Activated naive CD8-positive, alpha-beta T cell (primary cell): ENCODE measurements around the gene VWA8.

Experiments used
- H3K27ac Mint-ChIP-seq: one replicate; pipeline ENCODE4 v1.8.0; 2021; ENCODE audit warnings: mixed read lengths
- H3K27me3 Mint-ChIP-seq: one replicate; pipeline ENCODE4 v1.8.0; 2021; ENCODE audit warnings: mixed read lengths
- H3K36me3 Mint-ChIP-seq: one replicate; pipeline ENCODE4 v1.8.0; 2021; ENCODE audit warnings: mixed read lengths
- H3K4me1 Mint-ChIP-seq: one replicate; pipeline ENCODE4 v1.8.0; 2021; ENCODE audit warnings: low read depth, mixed read lengths
- H3K4me3 Mint-ChIP-seq: one replicate; pipeline ENCODE4 v1.8.0; 2021; ENCODE audit warnings: mild to moderate bottlenecking, mixed read lengths
- H3K9me3 Mint-ChIP-seq: one replicate; pipeline ENCODE4 v1.8.0; 2021; ENCODE audit warnings: low read depth, mixed read lengths

Gene VWA8

GRCh38 chr13:41960637-41961465, at the start of gene VWA8:
Gene VWA8 (minus strand): TSS chr13:41961109. CDS start chr13:41961015, 94 bp downstream.
- Mint-ChIP-seq H3K36me3 (peaks cover 8% of the 10 kb centered on the region), H3K4me1 (peaks cover 55% of the 10 kb centered on the region), H3K4me3 (peak within 1 kb of the TSS; percentile 90)

GRCh38 chr13:42009057-42009456, 48.1 kb upstream of the VWA8 start:
- Mint-ChIP-seq H3K27ac (no peak overlapping the region), H3K4me1 (no peaks in the 10 kb centered on the region), H3K4me3 (no peak overlapping the region), H3K27me3 (no peaks in the 10 kb centered on the region), H3K9me3 (no peaks in the 10 kb centered on the region), H3K36me3 (no peaks in the 10 kb centered on the region)

More at GRCh38 chr13:41960637-41961465, at the start of gene VWA8:
- H3K27me3 Mint-ChIP-seq = peaks cover 4% of the 10 kb centered on the region
- no peaks in the 10 kb centered on the region for H3K9me3 Mint-ChIP-seq
- H3K27ac Mint-ChIP-seq = peak within 1 kb of the TSS; percentile 97

DNA sequence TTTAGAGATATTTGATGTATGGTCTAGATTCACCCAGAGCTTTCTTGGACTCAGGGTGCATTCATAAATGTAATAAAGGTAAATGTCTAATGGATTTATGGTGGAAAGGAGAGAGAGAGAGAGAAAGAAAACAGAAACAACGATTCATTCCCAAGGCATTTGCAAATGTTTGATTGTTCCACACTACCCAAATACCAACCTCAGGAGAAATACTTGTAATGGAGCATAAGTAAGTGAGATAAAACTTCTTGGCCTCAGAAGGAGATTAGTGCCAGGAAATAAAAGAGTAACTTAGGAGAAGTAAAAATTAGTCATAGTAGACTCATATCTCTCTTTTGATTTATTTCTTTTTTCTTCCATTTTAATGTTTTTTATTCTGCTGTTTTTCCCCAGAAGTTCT, 46.9 kb upstream of the VWA8 start:
- no peaks in the 10 kb centered on the region for H3K9me3 Mint-ChIP-seq
- H3K36me3 Mint-ChIP-seq = no peaks in the 10 kb centered on the region
- H3K27me3 Mint-ChIP-seq = no peaks in the 10 kb centered on the region
- no peak overlapping the region for H3K27ac Mint-ChIP-seq
- H3K4me3 Mint-ChIP-seq = no peak overlapping the region
- no peaks in the 10 kb centered on the region for H3K4me1 Mint-ChIP-seq

DNA sequence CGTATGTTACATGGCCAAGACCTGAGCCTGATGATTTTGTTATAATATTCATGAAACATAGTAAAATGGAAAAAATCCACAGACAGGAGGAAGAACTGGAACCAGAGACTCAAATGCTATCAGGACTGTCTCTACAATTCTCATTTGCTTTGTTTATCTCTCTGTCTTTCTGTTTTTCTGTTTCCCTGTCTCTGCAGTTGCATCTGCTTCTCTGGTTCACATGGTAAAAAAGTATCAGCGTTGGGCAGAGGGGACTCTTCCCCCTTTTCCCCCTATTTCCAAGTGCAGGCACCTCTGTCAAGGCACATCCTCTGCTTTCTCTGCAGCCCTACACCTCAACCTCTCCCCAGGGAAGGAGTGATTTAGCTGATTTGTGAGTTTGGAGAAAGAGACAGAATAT, 41.2 kb upstream of the VWA8 start:
- Mint-ChIP-seq H3K27ac (no peak overlapping the region), H3K9me3 (no peaks in the 10 kb centered on the region), H3K27me3 (peaks cover 2% of the 10 kb centered on the region), H3K4me1 (no peaks in the 10 kb centered on the region), H3K36me3 (no peaks in the 10 kb centered on the region), H3K4me3 (no peak overlapping the region)

GRCh38 chr13:42001580-42001979, 40.7 kb upstream of the VWA8 start:
- Mint-ChIP-seq H3K27ac (no peak overlapping the region), H3K36me3 (no peaks in the 10 kb centered on the region), H3K4me1 (no peaks in the 10 kb centered on the region), H3K4me3 (no peak overlapping the region), H3K9me3 (no peaks in the 10 kb centered on the region), H3K27me3 (peaks cover 2% of the 10 kb centered on the region)

- H3K27me3 Mint-ChIP-seq = peaks cover 2% of the 10 kb centered on the region
- H3K27ac Mint-ChIP-seq = no peak overlapping the region
- peaks cover 4% of the 10 kb centered on the region for H3K4me1 Mint-ChIP-seq
- H3K36me3 Mint-ChIP-seq = no peaks in the 10 kb centered on the region
- H3K4me3 Mint-ChIP-seq = no peak overlapping the region
- no peaks in the 10 kb centered on the region for H3K9me3 Mint-ChIP-seq
Measured at GRCh38 chr13:42000846-42001245, 39.9 kb upstream of the VWA8 start.

DNA sequence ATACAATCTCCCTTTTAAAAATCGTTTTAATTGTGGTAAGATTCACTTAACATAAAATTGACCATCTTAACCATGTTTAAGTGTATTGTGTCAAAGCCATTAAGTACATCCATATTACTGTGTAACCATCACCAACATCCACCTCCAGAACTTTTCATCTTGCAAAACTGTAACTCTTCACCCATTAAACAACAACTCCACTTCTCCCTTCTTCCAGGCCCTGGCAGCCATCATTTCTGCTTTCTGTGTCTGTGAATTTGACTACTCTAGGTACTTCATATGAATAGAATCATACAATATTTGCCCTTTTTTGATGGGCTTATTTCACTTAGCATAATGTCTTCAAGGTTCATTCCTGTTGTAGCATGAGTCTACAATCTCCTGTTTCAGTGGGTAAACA, 36.5 kb upstream of the VWA8 start:
- no peaks in the 10 kb centered on the region for H3K9me3 Mint-ChIP-seq
- no peak overlapping the region for H3K27ac Mint-ChIP-seq
- H3K27me3 Mint-ChIP-seq = peaks cover 2% of the 10 kb centered on the region
- H3K36me3 Mint-ChIP-seq = no peaks in the 10 kb centered on the region
- peaks cover 7% of the 10 kb centered on the region for H3K4me1 Mint-ChIP-seq
- H3K4me3 Mint-ChIP-seq = no peak overlapping the region

DNA sequence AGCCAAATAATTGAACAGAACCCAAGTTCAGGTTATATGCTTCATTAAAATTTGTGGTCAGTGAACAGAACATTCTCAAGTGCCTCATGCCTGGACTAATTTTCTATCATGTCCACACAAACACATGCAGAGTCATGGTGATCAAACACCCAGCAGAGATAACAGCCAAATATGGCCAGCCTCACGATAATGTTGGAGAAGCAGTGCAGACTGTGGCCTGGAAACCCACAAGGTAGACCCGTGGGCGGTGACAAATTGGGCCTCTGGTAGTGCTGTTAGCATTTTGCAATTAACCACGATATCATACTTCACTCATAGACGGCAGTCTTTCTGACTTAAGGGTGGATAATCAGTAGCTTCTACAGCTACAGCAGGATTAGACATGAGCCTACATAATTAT, 35.0 kb upstream of the VWA8 start:
- H3K36me3 Mint-ChIP-seq = no peaks in the 10 kb centered on the region
- peaks cover 2% of the 10 kb centered on the region for H3K27me3 Mint-ChIP-seq
- H3K27ac Mint-ChIP-seq = no peak overlapping the region
- no peaks in the 10 kb centered on the region for H3K9me3 Mint-ChIP-seq
- peaks cover 7% of the 10 kb centered on the region for H3K4me1 Mint-ChIP-seq
- H3K4me3 Mint-ChIP-seq = no peak overlapping the region

GRCh38 chr13:41995336-41995735, 34.4 kb upstream of the VWA8 start:
- Mint-ChIP-seq H3K4me1 (peaks cover 7% of the 10 kb centered on the region), H3K36me3 (no peaks in the 10 kb centered on the region), H3K27ac (no peak overlapping the region), H3K4me3 (no peak overlapping the region), H3K27me3 (peaks cover 2% of the 10 kb centered on the region), H3K9me3 (no peaks in the 10 kb centered on the region)

DNA sequence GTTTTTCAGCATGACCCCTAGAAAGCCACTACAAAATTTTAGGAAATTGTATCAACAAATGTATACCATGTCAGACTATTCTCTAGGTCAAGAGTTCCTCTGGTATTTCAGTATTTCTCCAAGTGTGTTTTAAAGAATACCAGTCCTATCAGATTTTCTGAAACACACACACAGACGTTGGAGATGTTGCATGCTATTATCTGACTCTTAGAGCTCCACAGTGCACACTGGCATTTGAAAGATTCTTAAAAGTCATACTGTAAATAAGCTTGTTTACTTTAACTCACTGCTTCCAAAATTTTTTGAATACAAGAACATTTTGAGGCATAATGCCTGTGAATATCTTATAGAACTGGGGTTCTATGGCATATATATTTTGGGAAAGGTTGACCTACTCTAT, 33.8 kb upstream of the VWA8 start:
- H3K27ac Mint-ChIP-seq = no peak overlapping the region
- H3K4me3 Mint-ChIP-seq = no peak overlapping the region
- H3K27me3 Mint-ChIP-seq = peaks cover 2% of the 10 kb centered on the region
- H3K36me3 Mint-ChIP-seq = no peaks in the 10 kb centered on the region
- no peaks in the 10 kb centered on the region for H3K9me3 Mint-ChIP-seq
- peaks cover 7% of the 10 kb centered on the region for H3K4me1 Mint-ChIP-seq

DNA sequence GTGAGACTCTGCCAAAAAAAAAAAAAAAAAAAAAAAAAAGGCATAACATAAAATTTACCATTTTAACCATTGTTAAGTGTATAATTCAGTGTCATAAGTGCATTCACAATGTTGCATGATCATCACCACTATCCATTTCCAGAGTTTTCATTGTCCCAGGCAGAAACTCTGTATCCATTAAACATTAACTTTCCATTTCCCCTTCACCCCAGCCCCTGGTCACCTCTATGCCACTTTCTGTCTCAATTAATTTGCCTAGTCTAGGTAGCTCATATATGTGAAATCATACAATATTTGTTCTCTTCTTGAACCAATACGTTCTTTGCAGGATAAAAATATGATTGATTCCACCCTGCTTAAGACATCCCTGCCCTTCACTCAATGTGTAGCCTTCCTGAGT, 31.0 kb upstream of the VWA8 start:
- peaks cover 7% of the 10 kb centered on the region for H3K4me1 Mint-ChIP-seq
- no peak overlapping the region for H3K4me3 Mint-ChIP-seq
- no peak overlapping the region for H3K27ac Mint-ChIP-seq
- H3K36me3 Mint-ChIP-seq = peaks cover 2% of the 10 kb centered on the region
- H3K9me3 Mint-ChIP-seq = no peaks in the 10 kb centered on the region
- H3K27me3 Mint-ChIP-seq = peaks cover 8% of the 10 kb centered on the region

GRCh38 chr13:41988244-41988643, 27.3 kb upstream of the VWA8 start:
- H3K36me3 Mint-ChIP-seq = peaks cover 2% of the 10 kb centered on the region
- no peak overlapping the region for H3K27ac Mint-ChIP-seq
- H3K27me3 Mint-ChIP-seq = peaks cover 17% of the 10 kb centered on the region

GRCh38 chr13:41985788-41986508, 25.0 kb upstream of the VWA8 start:
- Mint-ChIP-seq H3K27me3 (peaks cover 15% of the 10 kb centered on the region), H3K4me3 (no peak overlapping the region), H3K27ac (no peak overlapping the region), H3K36me3 (peaks cover 2% of the 10 kb centered on the region), H3K9me3 (no peaks in the 10 kb centered on the region), H3K4me1 (no peaks in the 10 kb centered on the region)

More at GRCh38 chr13:41988244-41988643, 27.3 kb upstream of the VWA8 start:
- H3K4me1 Mint-ChIP-seq = no peaks in the 10 kb centered on the region
- no peak overlapping the region for H3K4me3 Mint-ChIP-seq
- H3K9me3 Mint-ChIP-seq = no peaks in the 10 kb centered on the region

- H3K4me1 Mint-ChIP-seq = no peaks in the 10 kb centered on the region
- H3K36me3 Mint-ChIP-seq = peaks cover under 1% of the 10 kb centered on the region
- H3K4me3 Mint-ChIP-seq = no peak overlapping the region
- H3K27ac Mint-ChIP-seq = no peak overlapping the region
- peaks cover 9% of the 10 kb centered on the region for H3K27me3 Mint-ChIP-seq
- no peaks in the 10 kb centered on the region for H3K9me3 Mint-ChIP-seq
Measured at GRCh38 chr13:41981951-41982715, 21.2 kb upstream of the VWA8 start.

- Mint-ChIP-seq H3K4me1 (no peaks in the 10 kb centered on the region), H3K27me3 (peaks cover 2% of the 10 kb centered on the region), H3K36me3 (no peaks in the 10 kb centered on the region)
Measured at GRCh38 chr13:41978007-41978406, 17.1 kb upstream of the VWA8 start.

More at GRCh38 chr13:41978007-41978406, 17.1 kb upstream of the VWA8 start:
- Mint-ChIP-seq H3K9me3 (no peaks in the 10 kb centered on the region), H3K4me3 (no peak overlapping the region), H3K27ac (no peak overlapping the region)
